ENCODE measurements around the gene CLDN5.

The CLDN5 gene

GRCh38 chr22:19478901-19479354, 45.3 kb downstream of the CLDN5 start, which contains the start of gene UFD1:
TSS of gene UFD1 (minus strand) at chr22:19479193. CDS start at chr22:19479085, 108 bp downstream.
- CTCF ChIA-PET: interaction anchor here (0.7 to 4.6 kb wide), 5 partner anchors 10 to 479 kb away, joined by 3 to 31 read pairs (median 5); partner anchors contain the start of gene ESS2
- Histone ChIP-seq H3K9me3 (ENCODE audit: control insufficient read depth, insufficient read depth, low read depth, low read length) (no peaks in the 10 kb centered on the region), H3K4me1 (ENCODE audit: control insufficient read depth, insufficient read depth, low read length) (no peaks in the 10 kb centered on the region), H3K27ac (ENCODE audit: extremely low read depth, low read depth, low read length) (peak within 1 kb of the TSS; percentile 86), H3K36me3 (ENCODE audit: control insufficient read depth in 2 of 2, insufficient read depth in 1 of 2, low read length in 2 of 2) (peaks cover 9 to 47% of the 10 kb centered on the region in 2 experiments), H3K4me3 (ENCODE audit: low read depth, low read length) (peak within 1 kb of the TSS; percentile 92)
- POLR2A ChIA-PET: interaction anchor here (0.7 to 3.4 kb wide), 27 partner anchors 8 to 334 kb away, joined by 3 to 20 read pairs (median 4); partner anchors contain the start of genes C22orf39, CLTCL1, ESS2 and HIRA
- TF ChIP-seq ZNF24 (tag by site-specific recombination; IDR thresholded peaks at IDR 0.05) (no peak), ZNF658 (tag by site-specific recombination; IDR thresholded peaks at IDR 0.05) (no peak), ZEB2 (tag by site-specific recombination; IDR thresholded peaks at IDR 0.05) (peak; percentile 70), ZNF19 (tag by site-specific recombination; IDR thresholded peaks at IDR 0.05; ENCODE audit: low read depth) (no peak), ZNF510 (tag by site-specific recombination; IDR thresholded peaks at IDR 0.05; ENCODE audit: insufficient replicate concordance) (no peak), ZBTB49 (tag by site-specific recombination; IDR thresholded peaks at IDR 0.05; ENCODE audit: low read depth) (no peak), ZNF555 (tag by site-specific recombination; conservative IDR thresholded peaks at IDR 0.05) (no peak), TCF7L2 (IDR thresholded peaks at IDR 0.05; ENCODE audit: borderline replicate concordance, low read depth, low read length) (peak; percentile 37; the same call in 1 of the 2 replicates), ZSCAN30 (tag by site-specific recombination; IDR thresholded peaks at IDR 0.05) (0 out of 2 replicates have a peak, but pooled peaks have one; percentile 21), ZNF791 (tag by site-specific recombination; IDR thresholded peaks at IDR 0.05) (no peak), ELK4 (IDR thresholded peaks at IDR 0.05; ENCODE audit: borderline replicate concordance, low read depth, low read length) (peak; percentile 95), ZNF660 (tag by site-specific recombination; IDR thresholded peaks at IDR 0.05) (no peak; the same call in 1 of the 2 replicates), ZBTB20 (tag by site-specific recombination; IDR thresholded peaks at IDR 0.05) (no peak; the same call in 1 of the 2 replicates), ZNF830 (tag by site-specific recombination; IDR thresholded peaks at IDR 0.05; ENCODE audit: low read depth) (no peak), ZNF335 (tag by site-specific recombination; conservative IDR thresholded peaks at IDR 0.05) (peak; percentile 74), PRDM6 (tag by site-specific recombination; IDR thresholded peaks at IDR 0.05) (no peak), PRDM1 (tag by site-specific recombination; IDR thresholded peaks at IDR 0.05) (no peak), ZNF596 (tag by site-specific recombination; IDR thresholded peaks at IDR 0.05) (no peak), ZBTB7A (tag by site-specific recombination; IDR thresholded peaks at IDR 0.05; ENCODE audit: low read depth) (0 out of 2 replicates have a peak, but pooled peaks have one; percentile 50), ZNF501 (tag by site-specific recombination; IDR thresholded peaks at IDR 0.05) (0 out of 2 replicates have a peak, but pooled peaks have one; percentile 26), KLF16 (tag by site-specific recombination; IDR thresholded peaks at IDR 0.05) (peak; percentile 70; the same call in 1 of the 2 replicates), SP2 (tag by site-specific recombination; IDR thresholded peaks at IDR 0.05) (peak; percentile 61), ZNF138 (tag by site-specific recombination; IDR thresholded peaks at IDR 0.05; ENCODE audit: borderline replicate concordance) (no peak), ZNF157 (tag by site-specific recombination; IDR thresholded peaks at IDR 0.05) (no peak), ZNF404 (tag by site-specific recombination; IDR thresholded peaks at IDR 0.05) (no peak), MEIS1 (CRISPR knock-in tag; IDR thresholded peaks at IDR 0.05; ENCODE audit: borderline replicate concordance) (no peak), ZBTB8A (tag by site-specific recombination; IDR thresholded peaks at IDR 0.05) (peak; percentile 57; the same call in 1 of the 2 replicates), ZNF785 (tag by site-specific recombination; IDR thresholded peaks at IDR 0.05) (no peak), ZNF16 (tag by site-specific recombination; IDR thresholded peaks at IDR 0.05; ENCODE audit: low read depth) (no peak), ZNF169 (tag by site-specific recombination; IDR thresholded peaks at IDR 0.05) (no peak), ZNF639 (tag by site-specific recombination; IDR thresholded peaks at IDR 0.05) (no peak), ZNF175 (tag by site-specific recombination; IDR thresholded peaks at IDR 0.05) (no peak), SALL2 (tag by site-specific recombination; IDR thresholded peaks at IDR 0.05; ENCODE audit: borderline replicate concordance) (0 out of 2 replicates have a peak, but pooled peaks have one; percentile 28), HOXD13 (CRISPR knock-in tag; IDR thresholded peaks at IDR 0.05; ENCODE audit: borderline replicate concordance) (no peak)
